GM21737 (cell line): ENCODE results near the gene GASK1A.

Experiments used
- ATAC-seq: cut with Tn5 transposase; IDR thresholded peaks from one replicate; pipeline ENCODE4 v1.9.1; 2021; ENCODE audit warnings: mild to moderate bottlenecking, moderate library complexity; ENCODE audit not compliant: unreplicated experiment

The GASK1A gene

GRCh38 chr3:43081796-43082195 is 102.7 kb downstream of the GASK1A start:
- ATAC-seq, result no peak

- no peak for ATAC-seq
Observed at GRCh38 chr3:43082457-43082856, 103.3 kb downstream of the GASK1A start.

GRCh38 chr3:43086460-43087165 is 107.5 kb downstream of the GASK1A start:
- no peak for ATAC-seq

DNA sequence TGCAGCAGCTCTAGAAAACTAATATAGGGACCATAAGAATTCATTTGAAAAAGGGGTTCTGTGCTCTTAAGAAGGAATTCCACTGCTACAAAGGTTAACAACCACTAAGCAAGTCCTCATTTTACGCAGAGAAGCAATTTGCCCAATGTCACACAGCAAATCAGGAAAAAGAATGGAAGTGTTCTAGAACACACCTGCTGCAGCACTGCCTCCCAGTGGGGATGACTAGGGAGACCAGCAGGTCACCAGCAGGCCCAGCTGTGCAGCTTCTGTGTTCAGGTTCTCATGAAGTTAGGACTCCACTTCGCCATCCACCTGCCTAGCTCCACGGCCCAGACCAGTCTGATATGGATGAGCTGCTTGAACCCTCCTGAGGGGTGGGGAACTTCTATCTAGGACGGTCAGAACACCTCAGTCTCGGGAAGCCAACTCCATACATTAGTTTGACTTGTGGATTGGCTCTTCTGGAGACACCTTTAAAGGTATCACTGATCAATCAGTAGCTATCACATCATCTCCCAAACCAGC is 108.2 kb downstream of the GASK1A start:
- ATAC-seq, result no peak

- no peak for ATAC-seq
Observed at GRCh38 chr3:43089081-43089480, 110.0 kb downstream of the GASK1A start.

GRCh38 chr3:43090238-43090637 is 111.1 kb downstream of the GASK1A start:
- ATAC-seq, result no peak

DNA sequence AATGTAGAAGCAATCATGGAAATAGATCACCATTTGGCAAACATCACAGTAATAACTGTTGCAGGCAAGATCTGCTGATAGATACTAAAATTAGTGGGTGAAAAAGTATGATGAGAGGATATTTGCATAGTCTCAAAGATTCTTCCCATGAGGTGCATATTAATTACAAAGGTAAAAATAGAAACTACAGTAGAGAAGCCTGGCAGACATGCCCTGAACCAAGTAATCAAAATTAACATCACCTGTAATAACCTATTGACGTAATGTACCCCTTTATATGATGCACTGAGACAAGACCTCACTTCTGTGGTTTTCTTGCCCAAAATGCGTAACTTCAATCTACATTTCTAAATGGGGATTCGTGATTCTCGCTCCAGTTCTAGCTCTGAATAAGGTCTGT is 112.4 kb downstream of the GASK1A start:
- ATAC-seq, result no peak

GRCh38 chr3:43093006-43093405 is 113.9 kb downstream of the GASK1A start:
- no peak for ATAC-seq

GRCh38 chr3:43093974-43094373 is 114.9 kb downstream of the GASK1A start:
- ATAC-seq, result no peak

DNA sequence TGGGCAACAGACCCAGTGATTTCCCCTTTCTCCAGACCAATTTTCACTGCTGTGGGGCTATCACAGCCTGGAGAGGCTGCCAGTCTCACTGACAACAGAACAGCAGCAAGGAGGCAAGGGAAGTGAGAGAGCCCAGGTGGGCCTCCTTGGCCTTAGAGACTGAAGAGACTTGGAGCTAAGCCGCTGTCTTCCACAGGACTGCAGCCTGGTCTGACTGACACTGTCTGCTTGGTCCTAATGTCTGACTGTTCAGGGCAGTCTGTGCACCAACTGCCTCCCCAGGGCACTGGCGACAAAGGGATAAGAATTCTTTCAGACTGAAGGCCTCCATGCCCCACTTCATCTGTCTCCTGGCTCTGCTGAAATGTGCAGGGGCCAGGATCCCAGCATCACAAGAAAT is 115.3 kb downstream of the GASK1A start:
- no peak for ATAC-seq

DNA sequence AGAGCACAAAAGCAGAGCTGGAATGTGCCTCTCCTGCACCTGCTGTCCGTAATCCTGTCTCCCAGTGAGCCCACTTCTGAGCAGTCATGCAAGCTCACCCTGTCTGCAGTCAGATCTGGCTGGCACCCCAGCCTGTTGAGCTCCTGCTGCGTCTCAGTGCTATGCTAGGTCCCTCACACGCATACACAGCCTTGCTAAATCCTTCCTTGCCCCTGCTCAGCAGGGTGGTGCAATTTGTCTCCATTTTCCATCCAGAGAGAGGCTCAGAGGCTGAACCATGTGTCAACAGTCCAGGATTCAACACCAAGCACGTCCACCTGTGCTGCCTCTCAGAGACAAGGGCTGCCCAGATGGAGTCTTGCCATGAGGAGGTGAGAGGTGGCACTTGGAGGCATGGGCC is 115.7 kb downstream of the GASK1A start:
- no peak for ATAC-seq

DNA sequence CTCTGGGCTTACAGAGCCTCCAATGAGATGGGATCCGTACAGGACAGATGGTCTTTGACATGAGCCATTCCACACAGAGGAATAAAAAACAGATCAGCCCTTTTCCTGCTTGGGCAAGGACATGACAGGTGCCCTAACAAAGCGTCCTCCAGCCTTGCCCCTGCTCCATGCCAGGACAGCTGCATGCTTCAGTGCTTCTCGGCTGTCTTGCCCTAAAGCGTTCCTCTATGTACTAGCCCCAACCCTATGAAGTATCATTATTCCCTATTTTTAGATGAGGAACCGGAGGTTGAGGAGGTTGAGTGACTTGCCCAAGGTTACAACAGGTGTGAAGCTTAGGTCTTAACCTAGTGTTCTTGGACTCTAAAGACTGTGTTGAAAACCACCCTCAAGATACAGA is 116.3 kb downstream of the GASK1A start:
- ATAC-seq, result no peak

DNA sequence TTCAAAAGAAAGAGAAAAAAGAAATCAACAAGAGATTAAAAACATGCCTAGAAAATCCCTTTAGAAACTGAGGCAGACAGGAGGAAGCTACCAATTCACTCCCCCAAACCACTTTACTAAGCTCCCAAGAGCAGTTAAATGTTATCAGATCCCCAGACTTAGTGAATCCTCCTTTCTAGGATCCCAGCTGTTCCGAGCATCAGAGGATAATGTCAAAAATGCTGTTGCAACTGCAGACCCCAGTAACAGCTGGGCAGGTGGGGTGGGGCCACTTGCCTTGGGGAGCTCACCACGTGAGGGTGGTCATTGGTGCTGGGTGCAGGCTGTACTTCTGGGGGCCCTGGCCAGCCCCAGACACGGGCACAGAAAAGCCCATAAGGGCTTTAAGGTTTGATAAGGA is 117.7 kb downstream of the GASK1A start:
- no peak for ATAC-seq

- no peak for ATAC-seq
Observed at GRCh38 chr3:43097400-43098080, 118.4 kb downstream of the GASK1A start.

DNA sequence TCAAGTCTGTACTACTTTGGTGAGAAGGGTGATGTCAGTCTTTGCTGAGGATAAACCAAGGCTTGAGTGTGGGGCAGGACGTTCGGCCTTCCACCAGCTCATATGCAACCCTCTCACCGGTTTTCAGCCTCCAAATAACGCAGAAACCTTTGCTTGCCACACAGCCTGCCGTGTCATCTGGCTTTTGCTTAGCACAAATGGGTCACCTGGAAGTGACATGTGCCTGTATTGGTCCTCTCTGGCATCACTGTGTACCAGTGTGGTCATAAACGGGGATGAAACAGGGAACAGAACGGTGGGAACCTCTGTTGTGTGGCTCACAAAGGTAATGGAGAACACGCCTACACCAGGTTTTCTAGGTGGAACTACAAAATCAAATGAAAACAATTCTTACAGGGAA is 119.7 kb downstream of the GASK1A start:
- ATAC-seq, result no peak

DNA sequence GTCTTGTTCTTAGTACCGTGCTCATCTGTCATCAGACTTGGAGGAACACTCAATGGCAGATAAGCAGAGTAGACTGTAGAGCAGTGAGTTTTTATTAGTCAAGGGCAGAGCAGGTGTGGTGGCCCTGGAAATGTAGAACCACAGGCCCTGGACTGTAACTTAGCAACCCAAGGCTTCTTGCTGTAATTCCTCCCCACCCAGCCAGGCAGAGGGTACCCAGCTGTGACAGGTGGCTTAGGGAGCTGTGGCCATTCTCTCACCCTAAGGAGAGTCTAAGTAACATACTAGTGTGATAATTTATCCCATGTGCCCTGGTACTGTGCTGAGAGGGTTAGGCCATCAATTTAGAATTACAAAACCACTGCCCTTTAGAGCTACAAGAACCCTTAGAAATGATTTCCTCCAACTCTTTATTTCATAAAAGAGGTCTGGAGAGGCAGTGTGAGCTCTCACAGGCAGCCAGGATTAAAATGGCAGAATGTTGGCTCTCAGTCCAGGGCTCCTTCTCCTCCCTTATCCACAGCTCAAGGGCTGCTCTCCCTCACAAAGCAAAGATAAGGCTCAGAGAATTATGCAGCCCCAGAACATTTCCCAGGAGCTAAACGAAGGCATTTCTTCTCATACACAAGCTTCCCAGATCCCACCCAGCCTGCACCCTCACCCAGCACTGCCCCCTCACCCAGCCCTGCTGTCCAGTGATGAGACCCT is 123.8 kb downstream of the GASK1A start:
- no peak for ATAC-seq

- no peak for ATAC-seq
Observed at GRCh38 chr3:43104039-43104438, 124.9 kb downstream of the GASK1A start.

DNA sequence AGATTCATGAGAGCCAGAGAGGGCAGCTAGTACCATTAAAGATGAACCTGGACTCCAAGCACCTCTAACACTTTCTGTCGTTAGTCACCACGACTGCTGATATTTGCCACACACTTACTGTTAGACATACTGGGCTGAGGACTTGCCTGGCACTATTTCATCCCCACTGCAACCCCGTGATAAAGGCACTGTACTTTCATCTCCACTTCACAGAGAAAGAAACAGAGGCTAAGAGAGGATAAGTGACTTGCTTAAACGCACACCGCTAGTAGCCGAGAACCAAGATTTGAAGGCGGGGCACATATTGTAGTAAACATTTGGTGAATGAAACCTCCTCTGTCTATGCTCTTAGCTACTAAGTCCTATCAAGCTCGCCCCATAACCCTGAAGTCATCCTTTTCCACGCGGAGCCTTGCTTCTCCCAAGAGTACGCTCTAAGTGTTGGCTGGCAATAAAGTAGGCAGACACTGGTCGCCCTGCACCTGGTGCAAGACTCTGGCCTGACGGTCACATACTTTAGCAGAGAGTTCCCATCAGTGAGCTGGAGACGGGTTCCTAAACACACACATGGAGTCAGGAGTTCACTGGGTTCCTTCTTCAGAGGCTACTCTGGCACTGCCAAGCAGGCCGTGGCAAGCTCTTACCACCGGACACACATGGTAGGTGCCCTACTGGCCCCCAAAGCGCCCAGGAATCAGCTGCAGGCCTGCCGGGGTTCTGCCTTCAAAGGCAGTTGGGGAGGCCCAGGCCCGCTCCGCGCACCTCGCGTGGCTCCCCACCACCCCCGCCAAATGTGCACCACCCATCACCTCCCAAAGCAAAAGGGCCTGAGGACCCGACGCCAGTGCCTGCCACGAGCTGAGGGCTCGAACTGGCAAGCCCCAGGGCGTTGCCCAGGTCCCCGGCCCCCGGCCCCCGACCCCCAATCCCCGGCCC is 125.8 kb downstream of the GASK1A start:
- ATAC-seq, result no peak

- peak; percentile 87 for ATAC-seq
Observed at GRCh38 chr3:43105596-43106292, 126.6 kb downstream of the GASK1A start, which contains the start of gene POMGNT2. Gene POMGNT2 (minus strand): TSS chr3:43106079. CDS start chr3:43081431, 24,648 bp downstream.

GRCh38 chr3:43106293-43106628 is 127.2 kb downstream of the GASK1A start:
- no peak for ATAC-seq
